Smooth muscle cell (in vitro differentiated cells): ENCODE results near the gene PXN. TPM values are rescaled to one million over a fixed set of nuclear protein-coding genes. Genes with fewer than 3 reads are reported as not detected.
"Not testable (repeated sequence)": the region's sequence is repeated elsewhere in the genome, so short reads cannot be mapped to it uniquely, and the experiment has no call there.

ENCODE experiments used
- DNase-seq: peaks from one replicate; lab custom pipeline; 2025; ENCODE audit not compliant: unreplicated experiment; lab: John Stamatoyannopoulos, UW
- H2AFZ ChIP-seq: fragments of 200-600 bp; sonication (generic); 2 replicates; pipeline ENCODE4 v1.6.0; 2016; ENCODE audit warnings: antibody characterized with exemption, low read depth, mild to moderate bottlenecking
- H3F3A ChIP-seq: fragments of 200-600 bp; sonication (generic); 2 replicates; pipeline ENCODE4 v1.6.0; 2017; ENCODE audit warnings: antibody characterized with exemption, low read depth
- H3K27ac ChIP-seq: fragments of 200-600 bp; sonication (generic); 2 replicates; pipeline ENCODE4 v1.5.1; 2016; ENCODE audit warnings: low read depth, mild to moderate bottlenecking
- H3K27me3 ChIP-seq: fragments of 200-600 bp; sonication (generic); 2 replicates; pipeline ENCODE4 v1.6.1; 2016; ENCODE audit warnings: low read depth, mild to moderate bottlenecking
- H3K36me3 ChIP-seq: fragments of 200-600 bp; sonication (generic); 2 replicates; pipeline ENCODE4 v1.5.1; 2016; ENCODE audit warnings: low read depth
- H3K4me1 ChIP-seq: fragments of 200-600 bp; sonication (generic); 2 replicates; pipeline ENCODE4 v1.5.1; 2016; ENCODE audit warnings: low read depth
- H3K4me2 ChIP-seq: fragments of 200-600 bp; sonication (generic); 2 replicates; pipeline ENCODE4 v1.6.0; 2016; ENCODE audit warnings: mild to moderate bottlenecking
- H3K4me3 ChIP-seq: fragments of 200-600 bp; sonication (generic); 2 replicates; pipeline ENCODE4 v1.5.1; 2016; ENCODE audit warnings: mild to moderate bottlenecking
- H3K79me2 ChIP-seq: fragments of 200-600 bp; sonication (generic); 2 replicates; pipeline ENCODE4 v1.6.0; 2016; ENCODE audit warnings: low read depth, mild to moderate bottlenecking
- H3K9ac ChIP-seq: fragments of 200-600 bp; sonication (generic); 2 replicates; pipeline ENCODE4 v1.6.0; 2016; ENCODE audit warnings: low read depth
- H3K9me3 ChIP-seq: fragments of 200-600 bp; sonication (generic); replicated peaks from 2 replicates; pipeline ENCODE4 v1.5.1; 2016; ENCODE audit warnings: low read depth
- H4K20me1 ChIP-seq: fragments of 200-600 bp; sonication (generic); 2 replicates; pipeline ENCODE4 v1.6.0; 2016; ENCODE audit warnings: low read depth
- WGBS: methylation state at CpG from one replicate; pipeline ENCODE4 v1.1.7; 2016; ENCODE audit warnings: low lambda C conversion rate; 5-methylcytosine and 5-hydroxymethylcytosine counted together
- polyA plus RNA-seq: library from polyadenylated mRNA; unstranded; fragments of >200 nt; fragmentation: Nextera tagmentation; extraction: Ambion mirVana; gene quantifications from 2 replicates; pipeline ENCODE4 v1.2.1, GENCODE V29; 2016
- total RNA-seq: library from RNA; depleted of rRNA; stranded (reverse); fragments of >200 nt; gene quantifications from 2 replicates; pipeline ENCODE4 v1.2.3, GENCODE V29; 2014
- TF ChIP-seq, protein P1 (sequence below): fragments of 200-600 bp; sonication (generic); IDR thresholded peaks from 2 replicates; pipeline ENCODE4 v1.5.1; 2017; ENCODE audit warnings: borderline replicate concordance, mild to moderate bottlenecking, antibody characterized with exemption; ENCODE audit not compliant: insufficient read depth, poor library complexity, severe bottlenecking

Gene PXN
- total and polyA plus RNA-seq, 2 experiments from 2014 or later = 17.2 to 27.0 TPM

DNA sequence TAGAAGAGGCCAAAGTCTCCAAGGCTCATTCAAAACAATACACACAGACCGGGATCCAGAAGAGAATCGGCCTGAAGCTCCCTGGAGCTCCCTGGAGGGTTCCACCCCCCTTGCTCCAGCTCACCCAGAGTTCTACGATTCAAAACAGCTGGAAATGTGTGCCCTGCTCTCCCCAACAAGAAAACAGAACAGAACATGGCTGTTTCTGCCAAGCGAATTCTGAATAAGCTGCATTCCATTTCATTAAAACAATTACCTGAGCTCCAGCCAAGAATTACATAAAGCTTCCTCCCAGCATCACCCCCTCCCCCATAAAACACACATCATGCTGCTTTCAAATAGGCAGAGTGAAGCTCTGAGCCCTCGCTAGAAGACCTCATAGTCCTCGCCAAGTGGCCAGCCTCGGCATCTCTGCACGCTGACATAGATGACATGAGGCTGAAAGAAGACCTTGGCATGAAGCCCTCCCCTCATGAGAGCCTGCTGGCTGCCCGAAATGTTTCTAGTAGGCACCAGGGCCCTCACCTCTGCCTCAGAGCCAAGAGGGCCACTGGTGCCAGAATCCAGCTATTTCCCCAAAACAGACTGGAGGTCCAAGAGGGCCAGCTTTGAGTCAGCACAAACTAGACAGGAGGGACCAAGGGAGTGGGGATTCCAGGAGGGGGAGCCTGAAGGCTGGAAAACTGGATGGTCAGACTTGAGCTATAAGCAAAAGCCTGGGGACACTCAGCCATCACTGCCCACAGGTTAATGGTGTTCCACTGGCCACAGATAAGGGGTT is 8.3 kb downstream of the PXN start:
- H3K4me1 ChIP-seq = no peaks in the 10 kb centered on the region

DNA sequence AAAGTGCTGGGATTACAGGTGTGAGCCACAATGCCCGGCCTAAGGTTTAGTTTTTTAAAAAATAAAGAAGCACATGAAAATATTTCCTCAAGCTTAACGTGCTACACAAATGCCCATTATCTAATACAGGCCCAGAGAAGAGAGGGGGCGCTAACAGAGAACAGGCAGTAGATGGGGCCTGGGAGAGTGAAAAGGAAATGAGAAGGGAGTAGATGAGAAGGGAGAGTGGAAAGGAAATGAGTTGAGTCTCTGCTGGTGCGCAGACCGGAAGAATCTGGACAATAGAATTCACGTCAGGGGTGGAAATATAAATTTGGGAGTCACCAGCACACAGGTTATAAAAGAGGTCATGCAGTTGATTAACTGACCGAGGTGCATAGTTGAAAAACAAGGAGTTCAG is 10.7 kb downstream of the PXN start:
- DNase-seq = no peak
- Histone ChIP-seq H3K79me2 (peaks cover 100% of the 10 kb centered on the region), H3K9ac (no peak overlapping the region), H3K36me3 (no peaks in the 10 kb centered on the region), H2AFZ (no peak overlapping the region), H3K27ac (no peak overlapping the region), H4K20me1 (peaks cover 99% of the 10 kb centered on the region), H3F3A (peaks cover 5% of the 10 kb centered on the region), H3K9me3 (no peaks in the 10 kb centered on the region), H3K4me3 (no peak overlapping the region), H3K27me3 (no peaks in the 10 kb centered on the region), H3K4me2 (no peak overlapping the region), H3K4me1 (no peaks in the 10 kb centered on the region)
- WGBS = 96% methylated on average over 7 of the region's 7 CpGs
- TF ChIP-seq, protein P1, sequence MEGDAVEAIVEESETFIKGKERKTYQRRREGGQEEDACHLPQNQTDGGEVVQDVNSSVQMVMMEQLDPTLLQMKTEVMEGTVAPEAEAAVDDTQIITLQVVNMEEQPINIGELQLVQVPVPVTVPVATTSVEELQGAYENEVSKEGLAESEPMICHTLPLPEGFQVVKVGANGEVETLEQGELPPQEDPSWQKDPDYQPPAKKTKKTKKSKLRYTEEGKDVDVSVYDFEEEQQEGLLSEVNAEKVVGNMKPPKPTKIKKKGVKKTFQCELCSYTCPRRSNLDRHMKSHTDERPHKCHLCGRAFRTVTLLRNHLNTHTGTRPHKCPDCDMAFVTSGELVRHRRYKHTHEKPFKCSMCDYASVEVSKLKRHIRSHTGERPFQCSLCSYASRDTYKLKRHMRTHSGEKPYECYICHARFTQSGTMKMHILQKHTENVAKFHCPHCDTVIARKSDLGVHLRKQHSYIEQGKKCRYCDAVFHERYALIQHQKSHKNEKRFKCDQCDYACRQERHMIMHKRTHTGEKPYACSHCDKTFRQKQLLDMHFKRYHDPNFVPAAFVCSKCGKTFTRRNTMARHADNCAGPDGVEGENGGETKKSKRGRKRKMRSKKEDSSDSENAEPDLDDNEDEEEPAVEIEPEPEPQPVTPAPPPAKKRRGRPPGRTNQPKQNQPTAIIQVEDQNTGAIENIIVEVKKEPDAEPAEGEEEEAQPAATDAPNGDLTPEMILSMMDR = no peak

More for the DNA sequence above, 8.3 kb downstream of the PXN start:
- no peak overlapping the region for H3K4me3 ChIP-seq
- 84% methylated on average over 9 of the region's 9 CpGs for WGBS
- no peak overlapping the region for H2AFZ ChIP-seq
- H3K4me2 ChIP-seq = no peak overlapping the region
- no peaks in the 10 kb centered on the region for H3F3A ChIP-seq
- H3K79me2 ChIP-seq = peaks cover 100% of the 10 kb centered on the region
- TF ChIP-seq, protein P1 = no peak
- H4K20me1 ChIP-seq = peaks cover 99% of the 10 kb centered on the region
- no peaks in the 10 kb centered on the region for H3K27me3 ChIP-seq
- H3K27ac ChIP-seq = no peak overlapping the region
- no peaks in the 10 kb centered on the region for H3K36me3 ChIP-seq
- H3K9ac ChIP-seq = no peak overlapping the region
- DNase-seq = no peak
- H3K9me3 ChIP-seq = no peaks in the 10 kb centered on the region

DNA sequence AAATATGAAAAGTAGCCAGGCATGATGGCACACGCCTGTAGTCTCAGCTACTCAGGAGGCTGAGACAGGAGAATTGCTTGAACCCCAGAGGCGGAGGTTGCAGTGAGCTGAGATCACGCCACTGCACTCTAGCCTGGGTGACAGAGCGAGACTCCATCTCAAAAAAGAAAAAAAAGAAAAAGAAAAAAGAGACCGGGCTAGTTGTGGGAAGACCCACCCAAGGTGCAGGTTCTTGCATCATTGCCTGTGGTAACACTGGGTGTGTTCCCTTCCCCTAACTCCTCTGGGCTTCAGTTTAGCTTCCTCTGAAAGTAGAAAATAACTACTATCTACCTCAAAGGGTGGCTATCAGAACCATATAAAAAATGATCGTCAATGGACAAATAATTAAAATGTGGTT is 12.2 kb downstream of the PXN start:
- H3K9me3 ChIP-seq, H3K4me1 ChIP-seq, DNase-seq, H3K36me3 ChIP-seq, H3K27me3 ChIP-seq, H3K4me3 ChIP-seq, H3K4me2 ChIP-seq, H3F3A ChIP-seq, H2AFZ ChIP-seq, H3K27ac ChIP-seq, H3K9ac ChIP-seq: not testable (repeated sequence)
- Histone ChIP-seq H4K20me1 (peaks cover 99% of the 10 kb centered on the region), H3K79me2 (peaks cover 100% of the 10 kb centered on the region)
- WGBS = 92% methylated on average over 6 of the region's 6 CpGs

DNA sequence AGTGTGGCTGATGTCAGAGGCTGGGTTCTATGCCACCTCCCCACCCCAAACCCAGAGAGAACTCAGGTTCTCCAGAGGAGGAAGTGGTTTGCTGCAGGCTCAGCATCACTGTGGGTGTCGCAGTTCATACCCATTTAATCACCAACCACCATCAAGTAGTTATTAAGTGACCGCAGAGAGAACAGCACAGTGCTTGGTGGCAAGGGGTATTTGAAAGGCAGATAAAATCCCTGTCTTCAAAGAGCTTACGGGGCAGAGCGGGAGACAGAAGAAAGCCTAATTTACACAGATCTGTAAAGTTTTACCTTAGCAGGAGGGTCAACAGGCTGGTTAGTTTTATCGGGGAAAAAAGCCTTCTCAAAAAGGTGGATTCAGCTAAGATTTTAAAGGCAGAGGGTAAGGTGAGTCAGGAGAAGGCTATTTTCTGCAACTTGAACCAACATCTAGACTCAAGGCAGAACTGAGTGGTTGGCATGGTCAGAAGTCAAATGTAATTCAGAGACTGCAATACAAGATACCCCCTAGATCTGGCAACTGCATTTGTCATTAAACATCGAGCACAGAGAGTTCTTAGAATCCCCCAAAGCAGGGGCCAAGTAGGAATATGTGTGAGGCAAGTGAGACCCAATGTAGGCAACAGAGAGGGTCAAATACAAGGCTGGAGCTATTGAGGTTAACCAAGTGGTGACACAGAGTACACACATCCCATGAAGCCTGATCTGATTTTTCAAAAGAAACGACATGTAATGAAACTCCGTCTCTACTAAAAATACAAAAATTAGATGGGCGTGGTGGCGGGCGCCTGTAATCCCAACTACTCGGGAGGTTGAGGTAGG is 13.2 kb downstream of the PXN start:
- peaks cover 90% of the 10 kb centered on the region for H3K79me2 ChIP-seq
- no peak overlapping the region for H3K9ac ChIP-seq
- TF ChIP-seq, protein P1 = no peak
- H3F3A ChIP-seq = peaks cover 8% of the 10 kb centered on the region
- H2AFZ ChIP-seq = no peak overlapping the region
- peaks cover 5% of the 10 kb centered on the region for H3K4me1 ChIP-seq
- no peak overlapping the region for H3K27ac ChIP-seq
- no peaks in the 10 kb centered on the region for H3K9me3 ChIP-seq
- no peak for DNase-seq
- 90% methylated on average over 12 of the region's 12 CpGs for WGBS
- H3K4me2 ChIP-seq = no peak overlapping the region
- H3K4me3 ChIP-seq = no peak overlapping the region
- no peaks in the 10 kb centered on the region for H3K36me3 ChIP-seq
- H4K20me1 ChIP-seq = peaks cover 99% of the 10 kb centered on the region
- no peaks in the 10 kb centered on the region for H3K27me3 ChIP-seq

DNA sequence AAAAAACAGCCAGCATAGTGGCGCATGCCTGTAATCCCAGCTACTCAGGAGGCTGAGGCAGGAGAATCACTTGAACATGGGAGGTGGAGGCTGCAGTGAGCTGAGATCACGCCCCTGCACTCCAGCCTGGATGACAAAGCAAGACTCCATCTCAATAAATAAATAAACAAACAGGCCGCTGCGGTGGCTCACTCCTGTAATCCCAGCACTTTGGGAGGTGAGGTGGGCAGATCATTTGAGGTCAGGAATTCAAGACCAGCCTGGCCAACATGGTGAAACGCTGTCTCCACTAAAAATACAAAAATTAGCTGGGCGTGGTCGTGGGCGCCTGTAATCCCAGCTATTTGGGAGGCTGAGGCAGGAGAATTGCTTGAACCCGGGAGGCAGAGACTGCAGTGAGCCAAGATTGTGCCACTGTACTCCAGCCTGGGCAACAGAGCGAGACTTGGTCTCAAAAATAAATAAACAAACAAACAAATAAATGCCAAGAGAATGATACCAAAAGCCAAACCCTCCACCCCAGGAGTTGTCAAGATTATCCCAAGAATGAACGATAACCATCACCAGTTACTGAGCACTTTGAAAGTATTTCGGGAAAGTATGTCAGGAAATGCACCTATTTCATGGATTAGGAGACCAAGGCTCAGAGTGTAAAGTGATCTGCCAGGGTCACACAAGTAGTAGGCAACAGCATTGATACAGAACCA is 14.0 kb downstream of the PXN start:
- H3F3A ChIP-seq, H2AFZ ChIP-seq, H3K27ac ChIP-seq, H3K4me3 ChIP-seq, H3K27me3 ChIP-seq, H3K9me3 ChIP-seq, H3K9ac ChIP-seq, DNase-seq, H3K36me3 ChIP-seq, H3K4me1 ChIP-seq, H3K4me2 ChIP-seq: not testable (repeated sequence)
- Histone ChIP-seq H3K79me2 (peaks cover 90% of the 10 kb centered on the region), H4K20me1 (peaks cover 99% of the 10 kb centered on the region)
- 91% methylated on average over 12 of the region's 12 CpGs for WGBS
